WTC11 (cell line): ENCODE measurements around the gene AMOTL1.

Experiments
- CTCF ChIP-seq: fragments of 200-600 bp; IDR thresholded peaks from 2 replicates; pipeline ENCODE4 v1.8.0; 2022; ENCODE audit warnings: antibody characterized with exemption
- FOXK1 ChIP-seq: sonication (generic); formaldehyde crosslinking; IDR thresholded peaks from 2 replicates; pipeline ENCODE4 v1.8.0; 2022; ENCODE audit warnings: mild to moderate bottlenecking, moderate library complexity, missing genetic modification reagents
- MAX ChIP-seq: sonication (generic); formaldehyde crosslinking; IDR thresholded peaks from 2 replicates; pipeline ENCODE4 v1.8.0; 2022; ENCODE audit warnings: mild to moderate bottlenecking, missing genetic modification reagents
- MLX ChIP-seq: sonication (generic); formaldehyde crosslinking; IDR thresholded peaks from 2 replicates; pipeline ENCODE4 v1.8.1; 2023; ENCODE audit warnings: mild to moderate bottlenecking, missing genetic modification reagents, moderate library complexity
- ZNF121 ChIP-seq: sonication (generic); formaldehyde crosslinking; IDR thresholded peaks from 2 replicates; pipeline ENCODE4 v1.8.0; 2023; ENCODE audit warnings: missing genetic modification reagents

GRCh38 chr11:94793822-94794221 lies 25.7 kb downstream of the AMOTL1 start:
- TF ChIP-seq CTCF: no peak
- no peak for TF ChIP-seq MLX (CRISPR knock-in tag)
- no peak for TF ChIP-seq FOXK1
- no peak for TF ChIP-seq MAX (CRISPR knock-in tag)
- TF ChIP-seq ZNF121 (CRISPR knock-in tag): no peak
